NCI-H146 treated with DMSO at 0.1 percent for 48 hours (cell line): ENCODE results near the gene DTX3L.

Source experiments
- DNase-seq: peaks from one replicate; lab custom pipeline; 2025; ENCODE audit not compliant: unreplicated experiment; lab: John Stamatoyannopoulos, UW

The DTX3L gene

DNA sequence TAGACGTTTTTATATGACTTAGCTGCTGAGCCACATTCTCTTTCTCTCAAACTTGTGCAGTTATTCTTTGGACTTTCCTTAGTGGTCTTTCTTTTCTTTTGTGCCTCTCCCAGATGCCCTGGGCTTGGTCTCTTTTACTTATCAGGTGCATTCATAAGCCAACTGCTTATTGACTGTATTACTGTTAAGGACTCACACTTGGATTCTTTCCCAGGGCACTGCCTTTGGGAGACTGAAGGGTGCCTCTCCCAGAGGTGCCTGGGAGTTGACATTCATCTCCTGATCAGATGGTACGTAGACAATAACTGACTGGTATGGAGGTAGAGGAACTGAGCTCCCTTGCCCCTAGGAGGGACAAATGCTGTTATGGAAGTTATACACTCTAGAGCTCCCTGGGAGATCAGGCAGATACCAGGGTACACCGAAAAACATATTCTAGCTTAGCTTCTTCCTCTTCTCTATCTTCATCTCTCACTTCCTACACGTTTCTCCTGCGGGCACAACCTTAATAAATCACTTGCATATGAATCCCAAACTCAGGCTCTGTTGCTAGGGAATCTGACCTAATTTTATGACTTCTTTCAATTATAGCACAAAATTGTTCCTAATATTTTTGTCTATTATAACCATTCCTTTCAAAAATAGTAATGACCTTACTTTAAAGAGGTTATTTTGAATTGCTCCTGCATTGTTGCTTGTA, 38.0 kb downstream of the DTX3L start:
- no peak for DNase-seq

DNA sequence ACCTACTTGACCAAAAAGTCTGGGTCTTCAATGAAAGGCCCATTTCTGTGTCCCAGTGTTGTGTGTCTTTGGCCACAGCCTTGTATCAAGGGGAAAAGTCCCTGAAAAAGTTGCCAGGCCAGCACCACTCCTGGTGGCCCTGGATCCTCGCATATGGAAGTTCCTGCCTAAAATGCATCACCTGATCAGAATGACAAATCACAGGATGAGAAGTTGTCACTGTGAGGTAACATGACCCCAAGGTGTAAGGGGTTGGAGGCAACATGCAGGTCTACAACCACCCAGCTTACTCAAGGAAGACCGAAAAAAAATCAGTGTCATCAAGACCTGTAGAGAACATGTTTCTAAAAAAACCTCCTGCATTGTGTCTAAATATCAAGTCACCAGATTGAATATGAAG, 38.9 kb downstream of the DTX3L start:
- no peak for DNase-seq

DNA sequence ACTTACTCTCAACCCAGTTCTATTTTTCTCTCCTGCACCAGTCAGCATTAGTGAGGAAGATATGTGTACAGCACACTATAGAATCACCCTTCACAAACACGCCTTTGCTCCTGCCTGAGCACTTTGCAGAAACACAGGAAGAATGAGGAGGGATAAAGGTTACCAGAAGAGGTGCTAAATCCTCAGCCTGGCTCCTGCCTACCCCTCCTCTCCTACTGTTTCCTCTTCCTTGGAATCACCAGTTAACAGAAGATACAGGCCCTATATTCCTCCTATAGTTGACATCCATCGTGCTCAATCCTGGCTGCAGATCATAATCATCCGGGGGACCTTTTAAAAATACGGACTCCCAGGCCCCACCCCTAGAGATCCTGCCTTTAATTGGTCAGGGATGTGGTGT, 42.2 kb downstream of the DTX3L start:
- DNase-seq = no peak

DNA sequence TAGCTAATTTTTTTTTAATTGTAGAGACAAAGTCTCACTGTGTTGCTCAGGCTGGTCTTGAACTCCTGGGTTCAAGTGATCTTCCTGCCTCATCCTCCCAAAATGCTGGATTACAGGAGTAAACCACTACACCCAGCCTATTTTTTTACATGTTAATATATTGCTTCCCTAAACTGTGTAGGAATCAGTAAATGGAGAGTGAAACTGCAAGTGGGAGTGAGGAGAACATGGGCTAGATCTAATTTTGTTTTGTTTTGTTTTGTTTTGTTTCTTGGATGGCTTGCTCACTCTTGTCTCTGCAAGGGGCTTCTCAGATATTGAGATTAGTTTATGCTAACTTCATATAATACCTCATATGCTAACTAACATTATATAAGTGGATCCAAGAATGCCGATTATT, 44.8 kb downstream of the DTX3L start:
- DNase-seq = no peak

DNA sequence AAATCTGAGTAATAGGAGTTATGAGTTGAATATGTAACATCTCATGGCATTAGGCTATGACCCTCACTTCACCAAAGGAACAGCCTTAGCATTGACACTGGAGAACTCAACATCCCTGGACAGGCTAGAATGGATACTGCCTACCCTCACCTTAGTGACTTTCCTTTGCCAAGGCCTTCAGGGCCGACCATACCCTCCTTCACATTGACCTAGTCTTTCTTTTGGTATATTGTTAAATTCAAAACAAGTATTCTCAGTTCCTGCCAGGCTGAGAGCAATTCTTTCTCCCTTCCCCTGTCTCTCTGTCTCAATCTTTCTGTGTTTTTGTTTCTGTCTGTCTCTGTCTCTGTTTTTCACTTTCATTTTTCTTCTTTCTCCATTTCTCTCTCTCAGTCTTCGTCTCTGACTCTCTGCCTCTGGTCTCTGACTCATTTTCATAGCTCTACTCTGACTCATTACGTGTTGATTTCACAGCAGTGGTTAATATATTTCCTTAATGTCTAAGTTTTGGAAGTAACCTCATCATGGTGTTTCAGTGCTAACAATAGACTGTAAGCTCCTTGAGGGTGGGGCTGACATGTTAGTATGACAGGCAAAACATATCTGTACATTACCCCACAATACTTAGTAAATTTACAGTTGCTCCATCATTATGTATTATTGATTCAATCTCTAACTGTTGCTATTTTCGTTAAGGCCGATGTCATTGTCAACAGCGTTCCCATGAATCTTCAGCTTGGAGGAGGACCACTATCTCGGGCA, 45.8 kb downstream of the DTX3L start:
- DNase-seq = no peak

DNA sequence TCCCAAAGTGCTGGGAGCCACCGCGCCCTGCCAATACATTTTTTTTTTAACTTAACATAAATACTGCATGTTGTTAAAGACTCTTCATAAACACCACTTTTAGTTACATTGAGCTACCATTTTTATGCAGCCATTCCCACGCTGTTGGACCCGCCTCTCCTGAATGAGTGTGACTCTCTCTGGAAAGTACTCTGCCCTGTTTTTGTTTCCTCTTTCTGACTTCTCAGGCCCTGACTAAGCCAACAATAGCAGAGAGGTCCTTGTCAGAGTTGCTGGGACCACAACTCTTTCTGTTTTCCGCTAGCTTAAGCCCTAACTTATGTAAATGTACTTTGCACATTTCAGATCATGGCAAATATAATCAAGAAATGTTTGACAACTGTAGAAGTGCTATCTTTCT, 48.6 kb downstream of the DTX3L start:
- no peak for DNase-seq

DNA sequence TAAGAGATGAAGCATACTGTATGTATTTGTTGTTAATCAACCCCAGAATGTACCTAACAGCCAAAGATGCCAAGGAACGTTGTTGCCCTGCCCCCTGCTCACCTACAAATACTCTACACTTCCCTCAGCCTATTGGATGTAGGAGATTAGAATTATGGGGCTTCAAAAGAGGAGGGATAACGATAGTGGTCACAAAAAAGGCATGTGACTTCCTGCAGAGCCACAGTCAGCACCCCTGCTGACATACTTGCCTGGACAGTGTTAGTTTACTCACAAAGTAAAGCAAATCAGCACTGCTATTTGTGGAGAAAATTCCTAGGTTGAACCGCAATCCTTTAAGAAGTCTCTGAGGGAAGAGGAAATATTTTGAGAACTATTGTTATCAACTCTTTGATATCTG, 51.2 kb downstream of the DTX3L start:
- DNase-seq = no peak

DNA sequence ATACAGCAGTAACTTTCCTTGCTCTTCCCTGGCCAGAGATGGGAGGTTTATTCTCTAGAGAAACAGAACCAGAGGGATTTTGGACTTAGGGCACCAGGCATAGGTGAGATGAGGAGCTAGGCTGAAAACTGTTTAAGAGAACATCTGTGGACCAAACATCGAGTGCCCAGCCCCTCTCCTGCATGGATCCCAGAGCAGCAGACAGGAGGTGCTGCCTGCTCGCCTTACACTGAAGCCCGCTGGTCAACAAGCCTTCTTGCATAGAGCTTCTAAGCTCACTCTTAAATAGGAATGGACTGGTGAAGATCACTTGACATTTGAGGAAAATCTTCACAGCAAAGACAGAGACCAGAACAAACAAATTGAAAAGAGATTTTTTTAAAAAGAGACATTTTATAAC, 54.5 kb downstream of the DTX3L start:
- DNase-seq = no peak

DNA sequence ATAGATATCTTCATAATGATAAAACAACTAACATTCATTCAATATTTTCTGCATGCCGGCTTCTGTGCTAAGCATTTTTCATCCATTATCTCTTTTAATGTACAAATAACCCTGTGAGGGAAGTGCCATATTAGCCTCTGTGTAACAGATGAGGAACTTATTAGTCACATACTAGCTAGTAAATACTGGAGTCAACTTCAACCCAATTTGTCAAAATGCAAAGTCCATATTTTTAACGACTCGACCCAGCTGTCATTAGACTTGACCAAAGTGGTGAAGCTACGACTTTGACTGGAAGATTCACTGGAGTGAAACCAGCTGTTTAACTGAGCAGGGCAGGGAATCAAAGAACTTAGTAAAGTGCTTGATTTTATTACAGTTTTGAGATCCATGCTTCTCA, 54.9 kb downstream of the DTX3L start:
- DNase-seq = no peak

DNA sequence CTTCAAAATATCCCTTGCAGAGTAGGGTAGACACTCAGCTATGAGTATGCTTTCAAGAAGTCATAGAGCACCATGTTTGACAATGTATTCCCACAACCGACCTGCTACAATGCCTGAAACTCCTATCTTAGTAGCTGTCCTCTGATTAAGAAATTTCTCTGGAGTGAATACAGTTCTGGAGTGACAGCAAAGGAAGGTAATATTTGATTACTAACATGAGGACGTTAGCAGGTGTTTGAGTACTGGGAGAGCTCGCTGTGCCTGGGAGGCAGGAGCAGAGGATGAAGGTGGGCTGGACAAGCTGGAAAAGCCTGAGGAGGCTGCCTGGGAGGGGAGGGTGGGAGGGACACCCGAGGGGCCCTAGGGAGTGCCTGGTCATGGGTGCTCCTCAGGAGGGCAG, 56.3 kb downstream of the DTX3L start:
- DNase-seq = no peak

DNA sequence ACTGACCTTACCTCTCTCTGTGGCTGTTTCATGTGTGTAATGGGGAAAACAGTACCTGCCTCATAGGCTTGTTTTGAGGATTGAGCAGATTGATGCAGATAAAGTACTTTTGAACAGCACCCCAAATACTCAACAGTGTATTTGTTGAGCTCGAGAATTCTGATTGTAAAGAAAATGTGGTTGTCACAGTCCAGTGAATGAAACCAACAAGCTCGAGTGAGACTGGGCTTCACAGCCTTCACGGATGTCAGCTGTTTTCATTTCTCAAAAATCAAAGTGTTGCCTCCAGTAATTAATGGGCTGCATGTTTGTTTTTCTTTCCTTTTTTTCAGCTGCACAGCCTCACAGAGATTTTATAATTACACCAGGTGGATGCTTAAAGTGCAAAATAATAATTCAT, 57.0 kb downstream of the DTX3L start:
- no peak for DNase-seq

DNA sequence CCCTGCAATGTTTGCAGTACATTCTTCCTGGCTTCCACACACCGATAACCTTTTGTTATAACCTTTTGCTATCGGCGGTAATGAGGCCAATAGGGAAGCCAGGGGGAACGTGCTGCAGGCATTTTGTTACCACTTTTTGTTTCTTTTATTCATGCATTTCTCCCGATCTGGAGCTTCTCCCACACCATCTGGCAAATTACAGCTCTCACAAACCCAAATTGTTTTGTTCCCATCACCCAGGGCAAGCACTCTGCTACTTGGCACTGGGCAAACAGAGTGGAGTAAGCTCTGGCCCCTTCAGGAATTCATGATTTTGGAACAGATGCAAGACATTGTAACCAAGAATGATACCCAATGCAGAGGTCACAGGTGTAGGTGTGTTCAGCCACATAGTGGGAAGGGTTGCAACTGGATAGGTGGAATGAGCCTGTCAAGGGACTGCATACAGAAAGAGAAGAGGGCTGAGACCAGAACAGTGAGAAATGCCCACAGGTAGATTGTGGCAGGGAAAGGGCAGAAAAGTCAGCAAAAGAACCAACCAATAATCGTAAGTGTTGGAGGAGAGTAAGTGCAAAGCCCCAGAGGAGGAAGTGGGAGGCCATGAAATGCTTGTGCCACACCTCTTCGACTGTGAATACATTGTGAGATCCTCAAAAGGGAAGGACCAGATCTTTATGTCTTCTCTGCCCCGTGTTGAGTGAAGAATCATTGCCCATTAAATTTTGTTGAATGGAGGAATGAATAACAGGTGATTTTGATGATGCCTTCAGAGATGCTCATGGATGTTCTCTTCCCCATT, 59.1 kb downstream of the DTX3L start:
- no peak for DNase-seq
